Fibroblast of mammary gland (primary cell): ENCODE data around the gene SGMS2.
"Not testable (repeated sequence)": the region's sequence is repeated elsewhere in the genome, so short reads cannot be mapped to it uniquely, and the experiment has no call there.

ENCODE experiments used
- DNase-seq: peaks from one replicate; pipeline ENCODE4 v3.0.0-alpha.2; 2010; ENCODE audit warnings: low read depth
- H3K4me3 ChIP-seq: 2 replicates; pipeline ENCODE4 v1.5.1; 2011; ENCODE audit warnings: low read depth, mild to moderate bottlenecking, low read length, moderate library complexity; ENCODE audit not compliant: control insufficient read depth
- TF ChIP-seq, protein P1 (sequence below): conservative IDR thresholded peaks from 2 replicates; pipeline ENCODE4 v1.5.1; 2011; ENCODE audit warnings: low read depth, low read length, inconsistent platforms; ENCODE audit not compliant: control insufficient read depth, insufficient read depth

The SGMS2 gene

DNA sequence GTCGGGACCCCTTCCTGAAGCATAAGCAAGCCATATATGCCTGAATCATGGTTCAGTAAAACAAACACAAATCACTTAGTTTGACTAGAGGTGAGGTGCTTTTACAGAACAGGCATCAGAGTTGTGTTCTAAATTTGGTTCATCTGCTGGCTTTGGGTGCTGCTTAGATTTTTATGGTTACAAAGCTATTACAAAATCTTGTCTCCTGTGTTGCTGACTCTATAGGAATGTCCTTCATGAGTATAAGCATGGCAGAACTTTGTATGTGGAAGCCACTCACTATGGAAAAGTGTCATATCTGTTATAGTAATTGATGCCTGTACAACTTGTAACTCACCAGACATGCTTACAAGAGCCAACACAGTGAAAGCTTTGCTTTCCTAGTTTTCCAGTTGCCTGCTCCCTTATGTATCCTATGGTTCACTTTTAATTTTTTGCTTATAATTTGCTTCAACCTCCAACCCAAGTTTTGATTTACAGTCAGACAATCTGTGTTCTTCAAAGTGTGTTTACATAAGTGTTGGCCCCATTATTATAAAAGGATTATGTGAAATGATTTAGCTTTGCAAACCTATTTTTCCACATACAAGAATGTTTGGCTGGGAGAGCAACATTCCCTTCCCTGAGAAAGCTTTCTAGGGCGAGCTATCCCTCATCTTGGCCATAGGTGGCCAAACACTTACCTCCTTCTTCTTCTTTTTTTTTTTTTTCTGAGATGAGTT is 76.6 kb downstream of the SGMS2 start:
- TF ChIP-seq, protein P1, sequence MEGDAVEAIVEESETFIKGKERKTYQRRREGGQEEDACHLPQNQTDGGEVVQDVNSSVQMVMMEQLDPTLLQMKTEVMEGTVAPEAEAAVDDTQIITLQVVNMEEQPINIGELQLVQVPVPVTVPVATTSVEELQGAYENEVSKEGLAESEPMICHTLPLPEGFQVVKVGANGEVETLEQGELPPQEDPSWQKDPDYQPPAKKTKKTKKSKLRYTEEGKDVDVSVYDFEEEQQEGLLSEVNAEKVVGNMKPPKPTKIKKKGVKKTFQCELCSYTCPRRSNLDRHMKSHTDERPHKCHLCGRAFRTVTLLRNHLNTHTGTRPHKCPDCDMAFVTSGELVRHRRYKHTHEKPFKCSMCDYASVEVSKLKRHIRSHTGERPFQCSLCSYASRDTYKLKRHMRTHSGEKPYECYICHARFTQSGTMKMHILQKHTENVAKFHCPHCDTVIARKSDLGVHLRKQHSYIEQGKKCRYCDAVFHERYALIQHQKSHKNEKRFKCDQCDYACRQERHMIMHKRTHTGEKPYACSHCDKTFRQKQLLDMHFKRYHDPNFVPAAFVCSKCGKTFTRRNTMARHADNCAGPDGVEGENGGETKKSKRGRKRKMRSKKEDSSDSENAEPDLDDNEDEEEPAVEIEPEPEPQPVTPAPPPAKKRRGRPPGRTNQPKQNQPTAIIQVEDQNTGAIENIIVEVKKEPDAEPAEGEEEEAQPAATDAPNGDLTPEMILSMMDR: no peak
- no peak for DNase-seq
- H3K4me3 ChIP-seq: no peak overlapping the region

DNA sequence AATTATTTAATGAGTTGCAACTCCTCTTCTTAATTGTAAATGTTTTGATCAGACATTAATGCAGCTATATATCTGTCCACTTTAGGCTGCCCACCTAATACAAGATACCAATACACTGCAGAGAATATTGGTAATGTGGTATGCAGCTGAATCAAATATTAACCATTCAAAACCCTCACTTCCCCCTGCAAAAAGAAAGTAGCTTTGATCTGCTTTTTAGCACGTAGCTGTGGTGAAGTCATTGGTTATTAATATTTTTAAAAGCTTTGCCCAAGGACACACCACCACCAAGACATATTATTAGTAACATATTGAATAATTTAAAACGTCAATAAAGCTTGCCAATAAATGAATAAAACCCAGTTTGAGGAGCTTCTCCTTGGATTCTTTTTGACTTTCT is 78.0 kb downstream of the SGMS2 start:
- H3K4me3 ChIP-seq: no peak overlapping the region
- TF ChIP-seq, protein P1: no peak
- no peak for DNase-seq

GRCh38 chr4:107905082-107905481 is 80.3 kb downstream of the SGMS2 start:
- not testable (repeated sequence) for H3K4me3 ChIP-seq, DNase-seq

DNA sequence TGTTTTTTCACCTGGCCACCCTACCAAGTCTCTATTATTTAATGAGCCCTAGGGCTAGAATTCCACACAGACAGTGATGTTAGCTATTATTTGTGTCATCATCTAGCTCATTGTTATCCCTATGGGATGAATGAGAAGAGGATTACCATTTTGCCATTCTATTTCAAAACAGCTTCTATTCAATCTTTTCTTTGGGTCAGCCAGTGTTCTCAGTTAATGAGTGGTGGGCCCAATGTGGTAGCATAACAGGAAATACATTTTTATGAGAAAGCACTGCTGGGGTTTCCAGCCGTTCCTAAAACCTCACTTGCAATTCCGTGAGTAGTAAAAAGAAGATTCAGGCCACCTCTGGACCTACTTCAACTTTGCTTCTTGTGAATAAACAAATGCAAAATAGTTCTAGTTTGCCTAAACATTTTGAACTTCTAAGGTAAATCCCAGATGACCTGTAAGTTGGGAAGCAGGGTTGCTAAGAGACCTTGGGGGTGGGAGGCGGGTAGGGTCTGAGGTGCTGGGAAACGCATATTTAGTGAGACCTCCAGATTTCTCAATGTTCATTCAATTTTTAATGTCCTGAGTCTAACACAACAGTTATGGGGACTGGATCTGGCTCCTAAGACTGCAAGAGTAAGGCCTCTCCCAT is 81.8 kb downstream of the SGMS2 start:
- TF ChIP-seq, protein P1: no peak
- no peak overlapping the region for H3K4me3 ChIP-seq
- DNase-seq: no peak

- TF ChIP-seq, protein P1: no peak
- no peak overlapping the region for H3K4me3 ChIP-seq
- no peak for DNase-seq
Measured at GRCh38 chr4:107908377-107908776, 83.6 kb downstream of the SGMS2 start.

- TF ChIP-seq, protein P1: peak; percentile 65
- peak; percentile 78 for DNase-seq
- no peak overlapping the region for H3K4me3 ChIP-seq
Measured at GRCh38 chr4:107913283-107913899, 88.7 kb downstream of the SGMS2 start.

DNA sequence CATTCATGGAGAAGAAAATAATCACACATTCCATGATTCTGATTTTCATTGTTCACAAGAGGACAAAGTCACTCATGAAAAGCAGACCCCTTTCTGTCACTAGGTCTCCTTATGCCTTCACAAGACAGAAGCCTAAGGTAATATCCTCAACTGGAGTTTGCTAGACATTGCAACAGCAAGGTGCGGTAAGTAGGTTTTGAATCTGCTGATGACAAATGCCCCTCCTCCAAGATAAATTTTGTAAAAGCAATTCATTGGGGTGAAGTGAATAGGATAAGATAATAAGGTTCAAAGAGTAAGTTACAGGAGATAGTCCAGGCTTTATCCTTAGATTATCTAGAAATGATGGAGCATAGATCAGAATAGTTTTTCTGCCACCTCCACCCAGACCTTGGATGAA is 90.5 kb downstream of the SGMS2 start:
- no peak for DNase-seq
- TF ChIP-seq, protein P1: no peak
- no peak overlapping the region for H3K4me3 ChIP-seq
